SH-SY5Y (cell line): Measurements from ENCODE around the gene SLC24A3.

Experiments used
- GATA2 ChIP-seq: IDR thresholded peaks from 2 replicates; pipeline ENCODE4 v1.6.1; 2011; ENCODE audit warnings: mild to moderate bottlenecking, low read depth, low read length
- GATA3 ChIP-seq: IDR thresholded peaks from 2 replicates; pipeline ENCODE4 v1.6.1; 2011; ENCODE audit warnings: low read depth, mild to moderate bottlenecking, low read length, moderate library complexity

SLC24A3 gene

DNA sequence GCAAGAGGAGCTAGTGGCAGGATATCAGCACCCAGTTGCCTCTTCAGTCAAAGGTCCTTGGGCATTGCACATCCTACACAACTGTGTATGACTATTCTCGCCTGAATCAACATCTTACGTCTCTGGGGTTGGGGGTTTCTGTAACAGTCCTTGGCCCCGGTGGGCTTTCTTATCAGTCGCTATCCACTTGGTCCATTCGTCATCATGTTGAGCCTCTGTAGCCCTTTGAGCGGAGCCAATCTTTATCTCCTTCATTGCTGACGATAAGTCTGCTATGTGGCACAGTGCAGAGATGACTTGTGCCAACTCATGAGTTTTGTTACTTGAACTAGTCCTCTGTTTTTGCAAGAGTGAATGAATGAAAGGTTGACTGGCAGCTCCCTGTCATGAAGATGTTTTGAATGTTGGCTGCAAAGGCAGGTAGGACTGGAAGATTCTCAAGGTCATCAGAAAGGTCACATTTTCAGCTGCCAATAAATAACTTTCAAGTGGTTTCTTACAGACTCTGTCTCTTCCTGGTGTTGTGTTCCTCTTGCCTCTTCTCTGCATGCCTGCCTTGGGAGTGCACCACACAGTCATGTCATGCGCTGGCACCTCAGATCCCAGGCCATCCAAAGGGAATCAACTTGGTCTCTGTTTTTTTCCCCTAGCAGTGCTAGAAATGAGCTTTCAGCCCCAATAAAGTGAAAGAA is 238.9 kb downstream of the SLC24A3 start:
- no peak for TF ChIP-seq GATA3
- TF ChIP-seq GATA2: no peak

DNA sequence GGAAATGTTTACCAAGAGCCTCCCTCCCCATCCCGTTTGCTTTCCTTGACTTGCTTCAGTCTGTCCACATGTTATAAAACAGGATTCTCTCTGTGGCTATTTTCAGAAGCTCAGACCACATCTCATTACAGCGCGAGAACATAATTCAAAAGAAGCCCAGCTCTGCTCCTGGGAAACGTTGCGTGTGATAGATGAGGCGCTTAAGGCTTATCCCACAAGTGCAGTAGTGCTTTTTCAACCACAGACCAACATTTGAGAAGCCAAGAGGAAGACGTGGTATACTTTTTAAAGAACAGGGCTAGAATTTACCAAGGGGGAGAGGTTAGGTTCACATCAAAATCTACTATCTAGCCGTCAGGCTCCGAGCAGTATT is 239.5 kb downstream of the SLC24A3 start:
- TF ChIP-seq GATA2 (no peak), GATA3 (no peak)

DNA sequence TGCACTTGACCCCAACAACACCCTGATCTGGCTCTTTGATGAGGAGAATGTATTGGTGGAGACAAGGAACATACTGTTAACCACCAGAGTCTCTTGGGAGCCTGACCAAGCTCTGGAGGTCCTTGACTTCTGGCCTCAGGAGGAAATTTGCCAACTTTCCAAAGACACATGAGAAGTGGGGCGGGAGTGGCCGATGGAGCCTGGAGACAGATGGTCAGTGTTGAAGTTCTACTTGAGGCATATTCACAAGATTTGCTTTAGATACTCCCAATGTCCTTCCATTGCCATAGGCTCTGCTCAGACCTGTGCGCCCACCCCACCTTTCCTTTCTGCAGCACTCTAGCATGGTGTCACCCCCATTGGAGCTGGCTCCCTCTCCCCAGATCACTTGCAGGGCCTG is 241.0 kb downstream of the SLC24A3 start:
- TF ChIP-seq GATA2 (no peak), GATA3 (no peak)

DNA sequence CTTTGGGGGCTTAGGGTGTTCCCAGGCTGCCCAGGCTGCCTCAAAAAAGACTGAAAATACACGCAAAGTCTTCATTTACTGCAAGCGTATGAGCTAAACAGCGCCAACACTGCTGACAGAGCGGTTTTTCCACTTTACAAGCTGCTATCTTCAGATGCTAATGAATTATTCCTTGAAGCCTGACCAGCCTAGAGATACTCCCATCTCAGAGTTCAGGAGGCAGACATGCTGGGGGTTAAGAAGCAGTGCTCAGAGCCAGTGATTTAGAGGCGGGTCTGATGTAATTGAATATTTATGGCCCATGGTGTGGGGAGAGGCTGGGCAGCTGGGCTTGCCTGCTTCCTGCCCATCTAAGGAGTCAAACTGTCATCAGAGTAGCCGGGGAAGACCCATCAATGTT is 241.4 kb downstream of the SLC24A3 start:
- TF ChIP-seq GATA3: no peak
- TF ChIP-seq GATA2: no peak

DNA sequence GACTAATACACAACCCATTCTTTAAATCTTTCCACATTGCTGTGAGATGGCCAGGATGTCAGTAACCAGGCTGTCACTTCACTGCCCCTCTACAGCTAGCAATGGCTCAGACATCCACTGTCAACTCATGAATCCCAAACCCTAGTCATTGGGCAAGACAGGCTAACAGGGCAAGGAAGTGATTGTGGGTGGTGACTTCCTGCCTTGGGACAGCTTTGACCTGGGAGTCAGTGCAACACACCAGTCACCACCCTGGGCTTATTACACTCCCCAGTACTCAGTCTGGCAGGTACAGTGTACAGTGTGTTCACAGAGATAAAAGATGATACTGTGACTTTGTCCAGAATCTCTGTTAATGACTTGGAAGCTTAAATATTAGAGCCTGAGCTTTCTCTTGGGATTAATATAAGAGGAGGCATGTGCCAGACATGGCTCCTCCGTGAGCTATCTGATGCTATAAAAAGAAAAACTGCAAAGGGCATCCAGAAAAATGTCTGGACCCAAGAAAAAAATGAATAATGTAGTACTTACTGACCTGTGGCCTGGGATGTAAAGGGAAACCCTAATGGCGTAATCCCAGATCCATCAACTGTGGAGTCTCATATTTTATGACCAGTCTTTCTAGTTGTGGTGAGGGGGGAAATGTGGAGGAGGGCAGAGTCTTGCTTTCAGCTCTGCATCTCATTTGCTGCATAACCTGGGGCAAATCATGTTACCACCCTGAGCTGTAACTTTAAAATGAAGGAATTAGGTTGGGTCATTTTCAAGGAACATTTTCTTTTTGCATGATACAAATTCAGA is 244.4 kb downstream of the SLC24A3 start:
- no peak for TF ChIP-seq GATA2
- TF ChIP-seq GATA3: no peak

DNA sequence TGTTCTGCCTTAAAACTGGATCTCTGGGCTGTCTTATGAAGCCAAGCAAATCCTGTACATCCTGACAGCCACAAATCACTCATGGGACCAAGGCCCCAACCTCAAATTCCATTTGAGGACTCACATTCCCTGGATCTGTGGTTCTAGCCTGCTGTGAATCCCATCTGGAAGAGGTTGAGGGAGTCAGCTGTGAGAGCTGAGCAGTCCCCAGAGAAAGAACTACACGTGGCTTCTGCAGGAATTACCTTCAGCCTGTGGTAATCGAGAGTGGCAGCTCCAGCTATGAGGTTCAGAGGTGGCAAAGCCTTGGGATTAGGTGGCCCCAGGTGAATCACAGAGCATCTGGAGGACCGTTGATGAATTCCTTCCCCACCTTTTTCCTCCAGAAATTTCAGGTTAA is 245.2 kb downstream of the SLC24A3 start:
- TF ChIP-seq GATA2: no peak
- no peak for TF ChIP-seq GATA3

DNA sequence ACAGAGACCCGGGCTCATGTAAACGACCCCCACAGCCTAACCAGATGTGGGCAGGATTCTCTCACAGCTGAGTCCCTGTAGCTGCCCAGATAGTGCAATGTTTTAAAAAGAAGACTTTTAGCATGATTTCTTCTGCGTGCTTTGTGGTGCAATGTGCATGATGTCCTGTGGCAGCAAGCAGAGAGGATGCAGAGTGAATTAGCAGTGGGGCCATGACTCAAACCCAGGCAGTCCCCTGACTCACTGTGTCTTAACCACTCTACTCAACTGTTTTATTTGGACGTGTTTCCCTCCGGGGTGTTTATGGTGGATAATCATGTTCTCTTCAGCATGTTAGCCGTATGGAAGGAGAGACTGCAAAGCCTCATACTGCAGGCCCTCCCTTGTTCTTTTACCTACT is 247.9 kb downstream of the SLC24A3 start:
- TF ChIP-seq GATA2: no peak
- no peak for TF ChIP-seq GATA3

DNA sequence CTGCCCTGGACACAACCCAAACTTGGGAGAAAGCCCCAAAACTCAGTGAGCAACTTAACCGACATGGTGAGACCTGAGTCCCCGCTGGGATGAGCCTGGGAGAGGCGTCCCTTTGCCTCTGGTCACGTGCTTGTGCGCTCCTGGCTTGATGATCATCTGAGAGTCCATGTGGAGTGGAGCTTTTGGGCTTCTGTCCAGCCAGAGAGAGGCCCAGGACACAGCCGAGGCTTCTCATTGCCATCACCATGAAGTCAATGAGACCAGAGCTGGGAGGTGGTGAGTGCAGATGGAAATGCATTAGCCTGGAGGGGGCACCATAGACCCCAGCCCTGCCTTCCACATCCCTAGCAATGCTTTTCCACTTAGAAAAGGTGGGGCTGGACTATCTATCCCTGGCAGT is 250.0 kb downstream of the SLC24A3 start:
- TF ChIP-seq GATA3 (no peak), GATA2 (no peak)

DNA sequence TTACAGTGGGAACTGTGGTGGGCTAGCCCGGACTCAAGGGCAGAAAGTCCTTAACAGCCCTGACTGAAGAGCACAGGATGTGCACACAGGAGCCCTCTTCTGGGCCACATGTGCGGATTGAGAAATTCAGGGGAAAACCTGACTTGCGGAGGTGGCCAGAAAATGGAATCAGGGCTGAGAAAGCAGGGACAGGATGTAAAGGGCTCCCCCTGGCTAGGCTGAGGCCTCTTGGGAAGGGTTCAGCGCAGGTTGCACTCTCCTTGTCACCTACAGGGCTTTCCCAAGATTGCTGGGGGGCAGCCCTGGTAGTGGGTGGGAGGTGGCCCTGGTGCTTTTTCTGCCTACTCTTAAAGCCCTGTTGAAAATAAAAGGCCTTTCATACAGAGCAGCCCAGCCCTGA is 251.2 kb downstream of the SLC24A3 start:
- no peak for TF ChIP-seq GATA2
- TF ChIP-seq GATA3: no peak

DNA sequence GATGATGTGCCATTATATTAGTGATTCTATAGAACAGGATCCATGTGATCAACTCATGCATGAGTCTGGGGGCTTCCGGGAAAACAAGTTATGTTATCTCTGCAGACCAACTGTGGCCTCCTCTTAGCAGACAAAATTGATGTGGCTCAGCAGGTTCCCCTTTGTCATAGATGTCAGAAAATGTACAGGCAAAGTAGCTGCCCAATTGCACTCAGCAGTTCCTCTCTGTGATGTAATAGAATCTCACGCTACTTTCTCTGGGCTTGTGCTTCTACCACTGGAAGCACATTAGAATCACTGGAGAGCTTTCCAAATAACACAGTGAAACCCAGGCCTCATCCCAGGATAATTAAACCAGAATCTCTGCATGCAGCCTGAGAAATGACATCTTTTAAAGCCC is 253.1 kb downstream of the SLC24A3 start:
- TF ChIP-seq GATA3 (no peak), GATA2 (no peak)

DNA sequence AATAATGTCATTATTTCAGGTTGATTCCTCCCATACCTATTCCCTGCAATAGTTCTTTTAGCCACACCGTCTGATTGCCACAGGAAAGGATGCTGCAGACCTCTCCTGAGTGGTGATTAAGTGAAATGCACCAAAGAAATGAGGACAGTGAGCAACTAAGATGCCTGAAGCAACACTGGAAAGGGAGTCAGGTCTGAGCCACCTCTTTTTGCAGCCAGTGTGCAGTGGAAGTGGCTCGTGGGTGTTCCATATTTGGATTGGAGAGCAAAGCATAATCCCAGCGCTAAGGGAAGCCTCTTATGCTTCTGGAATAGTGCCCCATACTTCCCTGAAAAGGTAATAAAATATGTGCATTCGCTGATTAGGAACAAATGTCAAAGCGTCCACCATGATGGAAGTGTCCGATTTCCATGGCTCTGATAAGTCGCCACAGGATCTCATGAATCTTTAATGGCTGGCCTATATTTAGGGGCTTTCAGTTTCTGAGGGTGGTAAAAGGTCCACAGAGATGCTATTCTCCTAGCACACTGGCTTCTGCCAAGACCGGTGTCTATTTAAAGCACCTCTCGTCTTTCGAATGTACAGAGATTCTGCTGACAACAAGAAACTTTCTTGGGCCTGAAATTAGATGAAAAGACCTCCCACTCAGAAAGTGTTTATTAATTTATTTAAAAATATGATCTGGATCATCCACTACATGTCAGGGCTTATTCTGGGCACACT is 253.9 kb downstream of the SLC24A3 start:
- no peak for TF ChIP-seq GATA2
- no peak for TF ChIP-seq GATA3

DNA sequence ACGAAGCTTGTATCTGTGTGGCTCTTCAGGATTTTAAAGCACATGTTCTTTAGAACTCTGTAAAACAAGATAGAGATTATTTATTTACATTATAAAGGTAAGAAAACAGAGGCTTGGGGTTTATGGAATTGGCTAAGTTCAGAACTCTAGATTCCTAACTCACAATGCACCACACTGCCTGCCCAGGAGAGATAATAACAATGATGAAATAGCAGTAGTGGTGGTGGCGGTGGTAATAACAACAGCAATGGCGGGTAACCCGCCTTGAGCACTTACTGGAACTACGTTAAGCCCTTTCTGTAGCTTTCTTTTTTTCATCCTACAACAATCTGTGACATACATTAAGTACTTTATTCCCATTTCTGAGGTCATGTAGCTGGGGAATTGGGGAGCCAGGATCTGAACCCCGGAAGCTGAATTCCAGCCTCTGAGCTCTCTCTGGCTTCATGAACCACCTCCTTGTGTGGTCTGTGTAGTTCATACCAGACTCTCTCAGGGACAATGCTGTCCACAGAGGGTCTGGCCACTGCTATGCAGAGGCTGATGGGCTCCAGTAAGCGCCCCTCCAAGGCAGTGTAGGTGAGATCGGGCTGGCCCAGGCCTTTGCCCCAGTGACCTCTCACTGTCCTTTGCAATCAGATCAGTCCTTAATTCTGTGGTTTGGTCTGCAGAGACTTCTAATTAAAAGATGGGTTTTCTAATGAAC is 260.9 kb downstream of the SLC24A3 start:
- TF ChIP-seq GATA3 (no peak), GATA2 (no peak)

DNA sequence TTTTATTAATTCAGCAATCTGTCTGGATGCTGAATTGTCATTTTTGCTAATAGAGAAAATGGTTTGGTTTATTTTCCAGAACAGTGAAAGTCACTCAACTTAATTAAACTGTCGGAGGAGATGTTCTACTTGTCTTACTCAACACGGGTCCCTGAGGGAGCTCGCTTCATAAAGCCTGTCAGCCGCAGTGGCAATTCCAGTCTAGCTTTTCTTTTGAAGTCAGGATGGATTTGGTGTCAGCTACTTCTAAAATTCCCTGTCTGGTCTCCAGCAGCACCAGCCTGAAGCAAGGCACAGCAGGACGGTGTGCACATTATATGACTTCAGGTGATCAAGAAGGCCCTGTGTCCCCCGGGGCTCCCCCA is 261.5 kb downstream of the SLC24A3 start:
- TF ChIP-seq GATA3: no peak
- TF ChIP-seq GATA2: no peak

DNA sequence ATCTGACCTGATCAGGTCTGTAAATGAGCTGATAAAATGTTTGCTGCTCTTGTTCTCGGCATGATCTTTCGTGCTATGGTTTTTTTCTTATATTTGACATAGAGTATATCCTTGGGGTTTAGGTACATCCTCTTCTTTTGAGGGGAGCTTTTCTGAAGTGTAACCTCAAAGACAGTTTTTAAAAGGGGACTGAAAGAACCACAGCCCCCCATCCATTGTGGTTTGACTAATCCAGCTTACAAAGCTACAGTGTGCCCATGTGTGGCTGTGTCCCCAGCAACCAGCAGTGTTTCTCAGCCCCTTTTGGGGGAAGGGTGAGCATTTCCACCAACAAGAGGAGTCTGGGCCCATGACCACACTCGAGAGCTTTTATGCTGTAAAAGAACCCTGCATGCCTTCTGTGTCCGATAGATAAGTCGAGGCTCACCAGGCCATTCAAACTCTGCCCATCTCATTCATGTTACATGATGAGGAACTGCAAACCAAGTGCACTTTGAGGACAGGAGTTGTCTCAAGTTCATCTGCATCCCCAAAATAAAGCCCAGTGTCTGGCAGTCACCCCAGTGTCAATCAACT is 266.0 kb downstream of the SLC24A3 start:
- TF ChIP-seq GATA3 (no peak), GATA2 (no peak)

DNA sequence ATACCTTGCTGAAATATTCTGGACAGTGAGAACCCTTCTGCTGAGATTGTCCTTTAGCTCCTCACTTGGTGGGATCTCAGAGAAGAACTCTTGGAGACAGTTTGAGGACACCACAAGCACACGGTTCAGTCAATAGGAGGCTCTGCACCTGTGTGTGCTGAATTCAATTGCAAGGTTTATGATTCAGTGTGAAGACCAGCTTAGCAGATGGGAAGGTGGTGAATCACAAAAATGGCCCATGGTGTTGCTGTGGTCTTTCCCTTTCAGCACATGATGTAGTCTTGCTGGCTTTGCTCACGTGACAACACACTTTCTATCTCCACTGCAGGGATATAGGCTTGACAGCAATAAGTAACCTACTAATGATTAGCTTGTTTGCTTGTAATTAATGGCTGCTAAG is 270.3 kb downstream of the SLC24A3 start:
- TF ChIP-seq GATA3 (no peak), GATA2 (no peak)
